ENCODE data around the gene MXRA5.

Gene MXRA5

GRCh38 chrX:3317191-3317718 lies 29.2 kb downstream of the MXRA5 start:
- no peak for TF ChIP-seq CTCF (IDR thresholded peaks at IDR 0.05; ENCODE audit: extremely low read depth, missing control alignments)
- no peak for DNase-seq (ENCODE audit: low spot score)

GRCh38 chrX:3312109-3312508 lies 34.3 kb downstream of the MXRA5 start:
- no peak for DNase-seq (ENCODE audit: low spot score)
- no peak for TF ChIP-seq CTCF (IDR thresholded peaks at IDR 0.05; ENCODE audit: extremely low read depth, missing control alignments)

GRCh38 chrX:3307881-3308280 lies 38.6 kb downstream of the MXRA5 start:
- DNase-seq (ENCODE audit: low spot score) = no peak
- TF ChIP-seq CTCF (IDR thresholded peaks at IDR 0.05; ENCODE audit: extremely low read depth, missing control alignments) = no peak

- TF ChIP-seq CTCF (IDR thresholded peaks at IDR 0.05; ENCODE audit: extremely low read depth, missing control alignments) = no peak
- no peak for DNase-seq (ENCODE audit: low spot score)
These were observed 46.8 kb downstream of the MXRA5 start for GRCh38 chrX:3299636-3300035.

- no peak for DNase-seq (ENCODE audit: low spot score)
- TF ChIP-seq CTCF (IDR thresholded peaks at IDR 0.05; ENCODE audit: extremely low read depth, missing control alignments) = no peak
These were observed 50.7 kb downstream of the MXRA5 start for GRCh38 chrX:3295731-3296130.

- no peak for TF ChIP-seq CTCF (IDR thresholded peaks at IDR 0.05; ENCODE audit: extremely low read depth, missing control alignments)
- DNase-seq (ENCODE audit: low spot score) = no peak
These were observed 53.2 kb downstream of the MXRA5 start for GRCh38 chrX:3293251-3293650.

- no peak for DNase-seq (ENCODE audit: low spot score)
These were observed 55.9 kb downstream of the MXRA5 start for GRCh38 chrX:3290561-3290960.

More at GRCh38 chrX:3290561-3290960, 55.9 kb downstream of the MXRA5 start:
- no peak for TF ChIP-seq CTCF (IDR thresholded peaks at IDR 0.05; ENCODE audit: extremely low read depth, missing control alignments)
